K562 (cell line): Measurements from ENCODE around the gene MS4A7. TPM values are rescaled to one million over a fixed set of nuclear protein-coding genes. Genes with fewer than 3 reads are reported as not detected.

Source experiments
- ATAC-seq: fragments of 200-7000 bp; cut with Tn5 transposase; 3 replicates; pipeline ENCODE4 v1.9.1; 2020; ENCODE audit warnings: moderate library complexity
- BruUV-seq: library from RNA; stranded (reverse); fragments of 400-500 nt; replicated peaks from 2 replicates; lab custom pipeline; 2021; lab: Mats Ljungman, UMichigan
- CTCF ChIA-PET: fragments of 300-600 bp; formaldehyde crosslinking; extraction: SDS; loops from one replicate; lab custom pipeline; 2021; ENCODE audit warnings: low intra/inter-chr PET ratio; lab: Yijun Ruan, JAX
- POLR2A ChIA-PET: fragments of 300-600, 350-650 bp; sonication (Branson Sonifier 250); formaldehyde crosslinking; extraction: SDS; loops from one replicate; lab custom pipeline; 2021; ENCODE audit warnings: antibody characterized with exemption, inconsistent platforms; lab: Yijun Ruan, JAX
- DNase-seq, 4 experiments: peaks; one replicate each; pipeline versions ENCODE4 v3.0.0 to v3.0.0-alpha.2; 2011 to 2018; ENCODE audit warnings: low spot score in 3 of 4, mixed read lengths in 3 of 4; ENCODE audit errors: extremely low read depth in 1 of 4
- FAIRE-seq: peaks from 2 replicates; lab custom pipeline; 2011; peaks lifted over from hg19 to GRCh38; lab: Jason Lieb, UNC
- H2AFZ ChIP-seq: 2 replicates; pipeline ENCODE4 v1.6.0; 2011; ENCODE audit warnings: low read depth, low read length, control low read depth, inconsistent platforms
- H3K27ac ChIP-seq: fragments of 200-600 bp; 3 replicates; pipeline ENCODE4 v1.8.0; 2011; ENCODE audit warnings: low read depth, mild to moderate bottlenecking, control low read depth, inconsistent platforms, low read length, moderate library complexity, mixed read lengths; ENCODE audit errors: extremely low read depth
- H3K27me3 ChIP-seq, 2 experiments: fragments of 300-600 bp in 1 of 2; 2 replicates in 1 of 2; 3 replicates in 1 of 2; pipeline versions ENCODE4 v1.6.0 to v1.8.0; 2011; ENCODE audit warnings: inconsistent platforms in 2 of 2, low read length in 2 of 2, mild to moderate bottlenecking in 1 of 2, mixed read lengths in 1 of 2, moderate library complexity in 1 of 2; ENCODE audit not compliant: control insufficient read depth in 2 of 2, insufficient read depth in 2 of 2
- H3K36me3 ChIP-seq: fragments of 300-600 bp; 3 replicates; pipeline ENCODE4 v1.8.0; 2011; ENCODE audit warnings: mild to moderate bottlenecking, low read length, inconsistent platforms; ENCODE audit not compliant: control insufficient read depth, insufficient read depth
- H3K4me1 ChIP-seq, 2 experiments: fragments of 200-600 bp in 1 of 2; replicated peaks in 1 of 2; 2 replicates in 1 of 2; 3 replicates in 1 of 2; pipeline versions ENCODE4 v1.5.1 to v1.8.0; 2011; ENCODE audit warnings: inconsistent platforms in 2 of 2, low read length in 2 of 2, mild to moderate bottlenecking in 1 of 2, mixed read lengths in 1 of 2, moderate library complexity in 1 of 2; ENCODE audit not compliant: control insufficient read depth in 2 of 2, insufficient read depth in 2 of 2
- H3K4me2 ChIP-seq: 2 replicates; pipeline ENCODE4 v1.6.1; 2011; ENCODE audit warnings: low read length, control low read depth, inconsistent platforms, mixed read lengths; ENCODE audit not compliant: insufficient read depth
- H3K4me3 ChIP-seq: fragments of 200-600 bp; sonication (generic), shearing (Covaris generic); 2 replicates; pipeline ENCODE4 v1.5.1; 2016; ENCODE audit warnings: control low read depth, inconsistent platforms
- H3K79me2 ChIP-seq: fragments of 200-600 bp; 3 replicates; pipeline ENCODE4 v1.8.0; 2011; ENCODE audit warnings: low read length, inconsistent platforms; ENCODE audit not compliant: control insufficient read depth, insufficient read depth
- H3K9ac ChIP-seq, 2 experiments: 2 replicates each; pipeline versions ENCODE4 v1.6.0 to v1.6.1; 2011; ENCODE audit warnings: low read depth in 2 of 2, low read length in 2 of 2, control low read depth in 1 of 2, inconsistent platforms in 1 of 2, mild to moderate bottlenecking in 1 of 2, mixed read lengths in 1 of 2; ENCODE audit not compliant: insufficient read depth in 1 of 2
- H3K9me1 ChIP-seq: one replicate; pipeline ENCODE4 v1.6.0; 2011; ENCODE audit warnings: inconsistent platforms, mild to moderate bottlenecking, low read length, moderate library complexity; ENCODE audit not compliant: control insufficient read depth, insufficient read depth
- H3K9me3 ChIP-seq: replicated peaks from 2 replicates; pipeline ENCODE4 v1.5.1; 2011; ENCODE audit warnings: low read depth, low read length, inconsistent platforms; ENCODE audit not compliant: control insufficient read depth, insufficient read depth
- H4K20me1 ChIP-seq: replicated peaks from 2 replicates; pipeline ENCODE4 v1.6.1; 2011; ENCODE audit warnings: low read length, inconsistent platforms, mixed read lengths; ENCODE audit not compliant: control insufficient read depth, insufficient read depth
- CHD4 ChIP-seq: fragments of 200-600 bp; sonication (generic); IDR thresholded peaks from 3 replicates; pipeline ENCODE4 v1.6.1; 2012; ENCODE audit warnings: low read depth, mild to moderate bottlenecking, mixed read lengths, low read length, inconsistent platforms; ENCODE audit not compliant: insufficient read depth, insufficient replicate concordance, poor library complexity, severe bottlenecking
- DIDO1 ChIP-seq: fragments of 450-650 bp; IDR thresholded peaks from 2 replicates; pipeline ENCODE4 v1.6.1; 2016; ENCODE audit warnings: low read depth, missing biosample characterization, missing genetic modification characterization
- ELF2 ChIP-seq: fragments of 250-450 bp; sonication (Bioruptor Pico); IDR thresholded peaks from 2 replicates; pipeline ENCODE4 v1.5.0; 2021; ENCODE audit warnings: mild to moderate bottlenecking
- ERF ChIP-seq: fragments of 450-650 bp; formaldehyde crosslinking; IDR thresholded peaks from 2 replicates; pipeline ENCODE4 v1.4.0; 2020; ENCODE audit warnings: mild to moderate bottlenecking, mixed read lengths
- GTF2E2 ChIP-seq: fragments of 200-800 bp; sonication (Bioruptor generic); IDR thresholded peaks from 2 replicates; pipeline ENCODE4 v1.6.1; 2016; ENCODE audit warnings: missing genetic modification characterization, missing compliant biosample characterization
- NFXL1 ChIP-seq: fragments of 450-650 bp; formaldehyde crosslinking; IDR thresholded peaks from 2 replicates; pipeline ENCODE4 v1.4.0; 2021; ENCODE audit warnings: mild to moderate bottlenecking
- PHF21A ChIP-seq: fragments of 450-650 bp; IDR thresholded peaks from 2 replicates; pipeline ENCODE4 v1.6.1; 2017; ENCODE audit warnings: low read depth, borderline replicate concordance
- RAD21 ChIP-seq, 2 experiments: fragments of 250-450 bp in 1 of 2; fragments of 450-650 bp in 1 of 2; sonication (Bioruptor Pico) in 1 of 2; formaldehyde crosslinking in 1 of 2; IDR thresholded peaks in 1 of 2; conservative IDR thresholded peaks in 1 of 2; 2 replicates each; pipeline versions ENCODE4 v1.4.0 to v1.8.0; 2020 to 2022; ENCODE audit warnings: mild to moderate bottlenecking in 2 of 2, moderate library complexity in 1 of 2
- RHOXF2B ChIP-seq: fragments of 250-450 bp; sonication (Bioruptor Pico); conservative IDR thresholded peaks from 2 replicates; pipeline ENCODE4 v1.5.1; 2021
- SMAD3 ChIP-seq: fragments of 450-650 bp; formaldehyde crosslinking; conservative IDR thresholded peaks from 2 replicates; pipeline ENCODE4 v1.4.0; 2020; ENCODE audit warnings: mild to moderate bottlenecking
- SREBF2 ChIP-seq: sonication (generic); formaldehyde crosslinking; IDR thresholded peaks from 2 replicates; pipeline ENCODE4 v1.4.0; 2020; ENCODE audit warnings: mild to moderate bottlenecking, missing genetic modification reagents
- TBP ChIP-seq: optimal IDR thresholded peaks from 2 replicates; pipeline ENCODE3; 2011; ENCODE audit warnings: low read depth, low read length, improper control_type of control experiment
- XRCC4 ChIP-seq: IDR thresholded peaks from one replicate; pipeline ENCODE4 v1.6.1; 2011; ENCODE audit not compliant: insufficient read depth, insufficient read length; ENCODE audit errors: extremely low read depth
- ZC3H11A ChIP-seq: IDR thresholded peaks from 2 replicates; pipeline ENCODE4 v1.6.1; 2012; ENCODE audit warnings: low read depth, low read length, improper control_type of control experiment
- ZFP30 ChIP-seq: fragments of 250-450 bp; sonication (Bioruptor Pico); IDR thresholded peaks from 2 replicates; pipeline ENCODE4 v1.8.0; 2022; ENCODE audit warnings: moderate library complexity, mild to moderate bottlenecking, inconsistent platforms, borderline replicate concordance
- ZFX ChIP-seq: sonication (generic); formaldehyde crosslinking; IDR thresholded peaks from 2 replicates; pipeline ENCODE4 v1.8.0; 2022; ENCODE audit warnings: mild to moderate bottlenecking, missing genetic modification reagents, moderate library complexity
- ZNF766 ChIP-seq: fragments of 200-800 bp; sonication (Bioruptor generic); conservative IDR thresholded peaks from 2 replicates; pipeline ENCODE4 v1.6.1; 2016; ENCODE audit warnings: missing genetic modification characterization, missing compliant biosample characterization
- ZSCAN32 ChIP-seq: fragments of 450-650 bp; formaldehyde crosslinking; IDR thresholded peaks from 2 replicates; pipeline ENCODE4 v1.4.0; 2020; ENCODE audit warnings: mild to moderate bottlenecking, moderate library complexity
- WGBS: fragments of 100-300 bp; shearing (Covaris generic); methylation state at CpG from one replicate; pipeline ENCODE4 v1.1.6; 2016; ENCODE audit warnings: low coverage, mixed read lengths; ENCODE audit not compliant: insufficient coverage; ENCODE audit errors: missing lambda C conversion rate; 5-methylcytosine and 5-hydroxymethylcytosine counted together
- in situ Hi-C: fragments of 300-500 bp; cut with MboI; formaldehyde crosslinking; loops from 4 replicates; pipeline ENCODE4 v1.15.0; 2018; ENCODE audit warnings: inconsistent platforms, mixed read lengths
- intact Hi-C: fragments of 100-400 bp; cut with micrococcal nuclease; formaldehyde crosslinking; loops from 2 replicates; pipeline ENCODE4 v1.14.2; 2022
- polyA plus RNA-seq, 8 experiments: library from polyadenylated mRNA; depleted of rRNA in 4 of 8; stranded (reverse) in 5 of 8; unstranded in 3 of 8; fragments of >200 nt; fragmentation: Nextera tagmentation in 2 of 8; fragmentation: Illumina TruSeq in 1 of 8; extraction: Ambion mirVana in 2 of 8; extraction: Trizol in 1 of 8; gene quantifications; 2 replicates each; pipeline versions ENCODE4 v1.2.1 to v1.2.3, GENCODE V29; 2011 to 2014; ENCODE audit warnings: inconsistent platforms in 1 of 8, missing spikeins in 1 of 8
- total RNA-seq, 7 experiments: library from RNA; depleted of rRNA in 6 of 7; stranded (reverse); fragments of >200 nt in 6 of 7; fragmentation: Illumina TruSeq in 2 of 7; extraction: Trizol in 2 of 7; gene quantifications; 2 replicates each; pipeline versions ENCODE4 v1.2.1 to v1.2.3, GENCODE V29; 2011 to 2021; ENCODE audit warnings: low replicate concordance in 1 of 7
- TF ChIP-seq, protein P1 (sequence below): sonication (generic); formaldehyde crosslinking; IDR thresholded peaks from 2 replicates; pipeline ENCODE4 v1.8.1; 2023; ENCODE audit warnings: mild to moderate bottlenecking, missing genetic modification reagents
- TF ChIP-seq, protein P2 (sequence below): sonication (generic); formaldehyde crosslinking; IDR thresholded peaks from 2 replicates; pipeline ENCODE4 v1.8.0; 2023; ENCODE audit warnings: mild to moderate bottlenecking, missing genetic modification reagents

MS4A7 gene
- total and polyA plus RNA-seq, 9 of the 15 experiments (the other 6 are each of a cell fraction or from before 2014, with no cell fraction given), result not detected

DNA sequence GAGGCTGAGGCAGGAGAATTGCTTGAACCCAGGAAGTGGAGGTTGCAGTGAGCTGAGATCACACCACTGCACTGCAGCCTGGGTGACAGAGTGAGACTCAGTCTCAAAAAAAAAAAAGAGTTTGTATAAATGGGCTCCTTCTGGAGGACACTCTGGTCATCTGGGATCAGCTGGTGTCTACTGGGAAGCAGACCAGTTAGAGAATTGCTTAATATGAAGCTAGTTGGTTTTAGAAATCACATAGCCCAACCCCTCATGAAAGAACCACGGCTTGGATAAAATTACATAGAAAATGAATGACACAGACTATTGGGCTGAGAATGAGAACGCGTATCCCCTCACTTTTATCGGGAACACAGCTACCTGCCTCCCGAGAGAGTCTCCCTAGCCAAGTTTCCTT is 14.7 kb downstream of the MS4A7 start:
- DNase-seq, result no peak
- H4K20me1 ChIP-seq, result no peaks in the 10 kb centered on the region
- FAIRE-seq, result no peak
- TF ChIP-seq SMAD3 (CRISPR knock-in tag), result no peak
- no peak for TF ChIP-seq TBP
- no peak for TF ChIP-seq ZFP30
- TF ChIP-seq CHD4, result no peak
- no peak for TF ChIP-seq ELF2 (CRISPR knock-in tag)
- TF ChIP-seq DIDO1 (tag), result no peak
- TF ChIP-seq PHF21A, result no peak
- no peak for TF ChIP-seq GTF2E2 (tag)
- TF ChIP-seq ZNF766 (CRISPR knock-in tag), result no peak
- TF ChIP-seq ZSCAN32 (CRISPR knock-in tag), result no peak
- TF ChIP-seq ZC3H11A, result no peak
- TF ChIP-seq, protein P1, sequence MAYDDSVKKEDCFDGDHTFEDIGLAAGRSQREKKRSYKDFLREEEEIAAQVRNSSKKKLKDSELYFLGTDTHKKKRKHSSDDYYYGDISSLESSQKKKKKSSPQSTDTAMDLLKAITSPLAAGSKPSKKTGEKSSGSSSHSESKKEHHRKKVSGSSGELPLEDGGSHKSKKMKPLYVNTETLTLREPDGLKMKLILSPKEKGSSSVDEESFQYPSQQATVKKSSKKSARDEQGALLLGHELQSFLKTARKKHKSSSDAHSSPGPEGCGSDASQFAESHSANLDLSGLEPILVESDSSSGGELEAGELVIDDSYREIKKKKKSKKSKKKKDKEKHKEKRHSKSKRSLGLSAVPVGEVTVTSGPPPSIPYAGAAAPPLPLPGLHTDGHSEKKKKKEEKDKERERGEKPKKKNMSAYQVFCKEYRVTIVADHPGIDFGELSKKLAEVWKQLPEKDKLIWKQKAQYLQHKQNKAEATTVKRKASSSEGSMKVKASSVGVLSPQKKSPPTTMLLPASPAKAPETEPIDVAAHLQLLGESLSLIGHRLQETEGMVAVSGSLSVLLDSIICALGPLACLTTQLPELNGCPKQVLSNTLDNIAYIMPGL (CRISPR knock-in tag), result no peak
- no peak for TF ChIP-seq SREBF2 (CRISPR knock-in tag)
- no peak for TF ChIP-seq RHOXF2B (CRISPR knock-in tag)
- no peak for TF ChIP-seq NFXL1 (CRISPR knock-in tag)
- TF ChIP-seq, protein P2, sequence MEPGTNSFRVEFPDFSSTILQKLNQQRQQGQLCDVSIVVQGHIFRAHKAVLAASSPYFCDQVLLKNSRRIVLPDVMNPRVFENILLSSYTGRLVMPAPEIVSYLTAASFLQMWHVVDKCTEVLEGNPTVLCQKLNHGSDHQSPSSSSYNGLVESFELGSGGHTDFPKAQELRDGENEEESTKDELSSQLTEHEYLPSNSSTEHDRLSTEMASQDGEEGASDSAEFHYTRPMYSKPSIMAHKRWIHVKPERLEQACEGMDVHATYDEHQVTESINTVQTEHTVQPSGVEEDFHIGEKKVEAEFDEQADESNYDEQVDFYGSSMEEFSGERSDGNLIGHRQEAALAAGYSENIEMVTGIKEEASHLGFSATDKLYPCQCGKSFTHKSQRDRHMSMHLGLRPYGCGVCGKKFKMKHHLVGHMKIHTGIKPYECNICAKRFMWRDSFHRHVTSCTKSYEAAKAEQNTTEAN (CRISPR knock-in tag), result no peak
- no peak for TF ChIP-seq RAD21 (CRISPR knock-in tag; conservative IDR thresholded peaks at IDR 0.05 in 1 of 2, IDR thresholded peaks at IDR 0.05 in 1 of 2)
- no peak for TF ChIP-seq ERF (CRISPR knock-in tag)
- TF ChIP-seq ZFX (CRISPR knock-in tag), result no peak
- no peak for TF ChIP-seq XRCC4
- no TSS peak for BruUV-seq
- no peak overlapping the region for H3K9ac ChIP-seq
- intact Hi-C loops (no loop called here), in situ Hi-C loops (no loop called here)
- ChIA-PET CTCF (no interaction called here), POLR2A (interaction anchor here (0.7 kb wide), 1 partner anchor 697 kb away, joined by 3 read pairs; no protein-coding TSS in a partner anchor)
- 2% methylated on average over 5 of the region's 5 CpGs for WGBS
- H3K27me3 ChIP-seq, result no peaks in the 10 kb centered on the region
- H3K4me2 ChIP-seq, result no peak overlapping the region
- no peaks in the 10 kb centered on the region for H3K79me2 ChIP-seq
- no peaks in the 10 kb centered on the region for H3K9me3 ChIP-seq
- no peaks in the 10 kb centered on the region for H3K36me3 ChIP-seq
- no peak overlapping the region for H3K4me3 ChIP-seq
- H3K9me1 ChIP-seq, result no peaks in the 10 kb centered on the region
- ATAC-seq, result no peak
- H3K27ac ChIP-seq, result no peak overlapping the region
- H2AFZ ChIP-seq, result no peak overlapping the region
- H3K4me1 ChIP-seq, result no peaks in the 10 kb centered on the region
